A673 (cell line): Measurements from ENCODE around the gene SMIM20. TPM values are rescaled to one million over a fixed set of nuclear protein-coding genes. Genes with fewer than 3 reads are reported as not detected.

ENCODE experiments used
- BruUV-seq: library from RNA; stranded (reverse); fragments of 400-500 nt; replicated peaks from 2 replicates; lab custom pipeline; 2021; lab: Mats Ljungman, UMichigan
- CTCF ChIA-PET: fragments of 300-600 bp; sonication (Branson Sonifier 250); formaldehyde crosslinking; loops from one replicate; lab custom pipeline; 2022; ENCODE audit warnings: antibody characterized with exemption; lab: Charles Lee
- POLR2A ChIA-PET: fragments of 300-600 bp; sonication (Branson Sonifier 250); formaldehyde crosslinking; loops from one replicate; lab custom pipeline; 2022; ENCODE audit warnings: antibody characterized with exemption; ENCODE audit not compliant: low non-redundant PET; lab: Charles Lee
- DNase-seq: peaks from one replicate; pipeline ENCODE4 v3.0.0-alpha.2; 2015; ENCODE audit warnings: low spot score
- H3K27ac ChIP-seq: fragments of 200-600 bp; sonication (generic); 2 replicates; pipeline ENCODE4 v1.5.1; 2016; ENCODE audit warnings: mixed run types, low read depth, mild to moderate bottlenecking, mixed read lengths, antibody characterized with exemption, low read length; ENCODE audit not compliant: poor library complexity, severe bottlenecking
- H3K27me3 ChIP-seq: fragments of 200-600 bp; sonication (generic); replicated peaks from 2 replicates; pipeline ENCODE4 v1.6.1; 2017; ENCODE audit warnings: mixed run types, low read depth, mild to moderate bottlenecking, mixed read lengths, antibody characterized with exemption, low read length; ENCODE audit not compliant: insufficient read depth, poor library complexity
- H3K36me3 ChIP-seq: fragments of 200-600 bp; sonication (generic); 2 replicates; pipeline ENCODE4 v1.6.1; 2016; ENCODE audit warnings: mixed run types, mild to moderate bottlenecking, mixed read lengths, antibody characterized with exemption, low read length; ENCODE audit not compliant: insufficient read depth, poor library complexity, severe bottlenecking
- H3K4me1 ChIP-seq: fragments of 200-600 bp; sonication (generic); 2 replicates; pipeline ENCODE4 v1.6.1; 2017; ENCODE audit warnings: mixed run types, mild to moderate bottlenecking, mixed read lengths, antibody characterized with exemption, low read length; ENCODE audit not compliant: insufficient read depth, poor library complexity, severe bottlenecking
- H3K4me3 ChIP-seq: fragments of 200-600 bp; sonication (generic); 2 replicates; pipeline ENCODE4 v1.5.1; 2016; ENCODE audit warnings: low read depth, mixed run types, mild to moderate bottlenecking, mixed read lengths, low read length; ENCODE audit not compliant: poor library complexity, severe bottlenecking
- H3K9me3 ChIP-seq: fragments of 200-600 bp; sonication (generic); 2 replicates; pipeline ENCODE4 v1.6.1; 2016; ENCODE audit warnings: mixed run types, low read depth, mild to moderate bottlenecking, mixed read lengths, antibody characterized with exemption, low read length; ENCODE audit not compliant: poor library complexity, severe bottlenecking
- EZH2 ChIP-seq: fragments of 200-600 bp; sonication (generic); IDR thresholded peaks from 2 replicates; pipeline ENCODE4 v1.6.1; 2017; ENCODE audit warnings: borderline replicate concordance, low read depth, mild to moderate bottlenecking, mixed read lengths, antibody characterized with exemption, low read length; ENCODE audit not compliant: poor library complexity, severe bottlenecking
- intact Hi-C: fragments of 100-400 bp; cut with micrococcal nuclease; formaldehyde crosslinking; loops from one replicate; pipeline ENCODE4 v1.10.0; 2022; ENCODE audit not compliant: unreplicated experiment
- total RNA-seq: library from RNA; stranded (reverse); gene quantifications from 2 replicates; pipeline ENCODE4 v1.2.3, GENCODE V29; 2021
- TF ChIP-seq, protein P1 (sequence below): fragments of 300-800, 200-600 bp; sonication (generic); conservative IDR thresholded peaks from 2 replicates; pipeline ENCODE4 v1.5.1; 2017; ENCODE audit warnings: low read depth, mild to moderate bottlenecking, antibody characterized with exemption, low read length, moderate library complexity, mixed read lengths

SMIM20 gene
- total RNA-seq, 1 experiment from 2014 or later = 25.2 TPM

DNA sequence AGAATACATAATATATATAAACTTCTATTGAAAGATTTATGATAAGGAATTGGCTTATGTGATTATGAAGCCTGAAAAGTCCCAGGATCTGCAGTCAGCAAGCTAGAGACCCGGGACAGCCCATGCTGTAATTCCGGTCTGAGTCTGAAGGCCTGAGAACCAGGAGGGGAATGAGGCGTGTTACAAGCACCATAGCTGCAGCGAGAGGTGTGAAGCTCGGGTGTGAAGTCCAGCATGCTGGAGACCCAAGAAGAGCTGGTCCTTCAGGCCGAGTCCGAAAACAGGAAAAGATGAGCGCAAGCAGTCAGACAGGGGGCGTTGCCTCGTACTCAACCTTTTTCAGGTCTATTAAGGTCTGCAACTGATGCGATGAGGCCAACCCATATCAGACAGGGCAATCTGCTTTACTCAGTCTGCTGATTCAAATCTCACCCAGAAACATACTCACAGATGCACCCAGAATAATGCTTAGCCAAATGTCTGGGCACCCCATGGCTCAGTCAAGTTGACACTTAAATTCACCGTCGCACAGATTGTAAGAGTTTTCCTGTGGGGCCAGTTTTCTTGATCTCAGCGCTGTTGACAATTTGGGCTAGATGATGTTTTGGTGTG is 40.4 kb downstream of the SMIM20 start:
- no TSS peak for BruUV-seq
- intact Hi-C loops = no loop called here
- Histone ChIP-seq H3K4me3 (no peak overlapping the region), H3K9me3 (no peaks in the 10 kb centered on the region), H3K27me3 (no peaks in the 10 kb centered on the region), H3K27ac (no peak overlapping the region), H3K36me3 (no peaks in the 10 kb centered on the region), H3K4me1 (no peaks in the 10 kb centered on the region)
- ChIA-PET POLR2A (no interaction called here), CTCF (no interaction called here)
- no peak for DNase-seq
- no peak for TF ChIP-seq EZH2
- TF ChIP-seq, protein P1, sequence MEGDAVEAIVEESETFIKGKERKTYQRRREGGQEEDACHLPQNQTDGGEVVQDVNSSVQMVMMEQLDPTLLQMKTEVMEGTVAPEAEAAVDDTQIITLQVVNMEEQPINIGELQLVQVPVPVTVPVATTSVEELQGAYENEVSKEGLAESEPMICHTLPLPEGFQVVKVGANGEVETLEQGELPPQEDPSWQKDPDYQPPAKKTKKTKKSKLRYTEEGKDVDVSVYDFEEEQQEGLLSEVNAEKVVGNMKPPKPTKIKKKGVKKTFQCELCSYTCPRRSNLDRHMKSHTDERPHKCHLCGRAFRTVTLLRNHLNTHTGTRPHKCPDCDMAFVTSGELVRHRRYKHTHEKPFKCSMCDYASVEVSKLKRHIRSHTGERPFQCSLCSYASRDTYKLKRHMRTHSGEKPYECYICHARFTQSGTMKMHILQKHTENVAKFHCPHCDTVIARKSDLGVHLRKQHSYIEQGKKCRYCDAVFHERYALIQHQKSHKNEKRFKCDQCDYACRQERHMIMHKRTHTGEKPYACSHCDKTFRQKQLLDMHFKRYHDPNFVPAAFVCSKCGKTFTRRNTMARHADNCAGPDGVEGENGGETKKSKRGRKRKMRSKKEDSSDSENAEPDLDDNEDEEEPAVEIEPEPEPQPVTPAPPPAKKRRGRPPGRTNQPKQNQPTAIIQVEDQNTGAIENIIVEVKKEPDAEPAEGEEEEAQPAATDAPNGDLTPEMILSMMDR = no peak

DNA sequence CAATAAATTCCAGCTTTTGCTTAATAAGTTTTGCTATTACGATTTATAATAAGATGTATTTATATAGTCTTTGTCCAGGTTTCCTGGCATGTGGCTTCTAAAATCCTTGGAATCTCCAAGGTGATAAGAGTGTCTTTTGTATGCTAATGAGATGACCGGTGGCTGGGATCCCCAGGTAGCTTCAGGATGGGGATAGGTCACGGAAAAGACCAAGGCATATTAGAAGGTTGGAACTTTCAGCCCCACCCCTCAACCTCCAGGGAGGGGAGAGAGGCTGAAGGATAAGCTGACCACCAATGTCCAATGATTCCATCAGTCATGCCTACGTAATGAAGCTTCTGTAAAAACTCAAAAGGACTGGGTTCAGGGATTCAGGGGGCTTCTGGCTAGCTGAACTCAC is 41.7 kb downstream of the SMIM20 start:
- POLR2A ChIA-PET = no interaction called here
- H3K9me3 ChIP-seq = no peaks in the 10 kb centered on the region
- CTCF ChIA-PET = no interaction called here
- no peaks in the 10 kb centered on the region for H3K4me1 ChIP-seq
- BruUV-seq = no TSS peak
- TF ChIP-seq, protein P1 = no peak
- TF ChIP-seq EZH2 = no peak
- no peak overlapping the region for H3K4me3 ChIP-seq
- intact Hi-C loops = no loop called here
- H3K27me3 ChIP-seq = no peaks in the 10 kb centered on the region
- no peaks in the 10 kb centered on the region for H3K36me3 ChIP-seq
- DNase-seq = no peak
- no peak overlapping the region for H3K27ac ChIP-seq

DNA sequence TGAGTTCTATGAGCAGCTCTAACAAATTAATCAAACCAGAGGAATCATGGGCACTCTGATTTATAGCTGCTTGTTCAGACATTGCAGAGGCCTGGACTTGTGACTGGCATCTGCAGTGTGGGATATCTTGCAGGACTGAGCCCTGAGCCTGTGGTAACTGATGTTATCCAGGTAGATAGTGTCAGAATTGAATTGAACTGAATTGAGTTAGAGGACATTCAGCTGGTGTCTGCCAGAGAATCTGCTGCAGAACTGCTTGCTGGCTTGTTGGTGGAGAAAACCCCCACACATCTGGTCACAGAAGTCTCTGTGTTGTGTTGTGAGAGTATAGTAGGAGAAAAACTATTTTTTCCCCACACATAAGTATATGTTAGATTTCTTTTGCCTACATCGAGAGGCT is 42.2 kb downstream of the SMIM20 start:
- H3K27ac ChIP-seq = no peak overlapping the region
- no peaks in the 10 kb centered on the region for H3K36me3 ChIP-seq
- H3K4me1 ChIP-seq = no peaks in the 10 kb centered on the region
- CTCF ChIA-PET = no interaction called here
- intact Hi-C loops = no loop called here
- no peak overlapping the region for H3K4me3 ChIP-seq
- DNase-seq = no peak
- POLR2A ChIA-PET = no interaction called here
- no peak for TF ChIP-seq EZH2
- TF ChIP-seq, protein P1 = no peak
- H3K9me3 ChIP-seq = no peaks in the 10 kb centered on the region
- no TSS peak for BruUV-seq
- no peaks in the 10 kb centered on the region for H3K27me3 ChIP-seq
